ENCODE measurements around the gene CEP112.

DNA sequence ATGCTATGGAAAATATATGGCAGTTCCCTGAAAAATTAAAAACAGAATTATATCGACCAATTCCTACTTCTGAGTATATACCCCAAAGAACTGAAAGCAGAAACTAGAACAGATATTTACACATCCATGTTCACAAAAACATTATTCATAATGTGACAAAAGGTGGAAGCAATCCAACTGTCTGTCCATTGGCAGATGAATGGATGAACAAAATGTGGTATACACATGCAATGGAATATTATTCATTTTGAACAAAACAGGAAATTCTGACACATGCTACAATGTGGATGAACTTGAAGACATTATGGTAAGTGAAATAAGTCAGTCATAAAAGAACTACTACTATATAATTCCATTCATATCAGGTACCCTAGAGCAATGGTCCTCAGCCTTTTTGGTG is 367.0 kb downstream of the CEP112 start:
- TF ChIP-seq, protein P1, sequence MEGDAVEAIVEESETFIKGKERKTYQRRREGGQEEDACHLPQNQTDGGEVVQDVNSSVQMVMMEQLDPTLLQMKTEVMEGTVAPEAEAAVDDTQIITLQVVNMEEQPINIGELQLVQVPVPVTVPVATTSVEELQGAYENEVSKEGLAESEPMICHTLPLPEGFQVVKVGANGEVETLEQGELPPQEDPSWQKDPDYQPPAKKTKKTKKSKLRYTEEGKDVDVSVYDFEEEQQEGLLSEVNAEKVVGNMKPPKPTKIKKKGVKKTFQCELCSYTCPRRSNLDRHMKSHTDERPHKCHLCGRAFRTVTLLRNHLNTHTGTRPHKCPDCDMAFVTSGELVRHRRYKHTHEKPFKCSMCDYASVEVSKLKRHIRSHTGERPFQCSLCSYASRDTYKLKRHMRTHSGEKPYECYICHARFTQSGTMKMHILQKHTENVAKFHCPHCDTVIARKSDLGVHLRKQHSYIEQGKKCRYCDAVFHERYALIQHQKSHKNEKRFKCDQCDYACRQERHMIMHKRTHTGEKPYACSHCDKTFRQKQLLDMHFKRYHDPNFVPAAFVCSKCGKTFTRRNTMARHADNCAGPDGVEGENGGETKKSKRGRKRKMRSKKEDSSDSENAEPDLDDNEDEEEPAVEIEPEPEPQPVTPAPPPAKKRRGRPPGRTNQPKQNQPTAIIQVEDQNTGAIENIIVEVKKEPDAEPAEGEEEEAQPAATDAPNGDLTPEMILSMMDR (IDR thresholded peaks at IDR 0.05; ENCODE audit: low read depth, low read length, missing input control) = no peak
- no peak for TF ChIP-seq JUND (IDR thresholded peaks at IDR 0.05)
- TF ChIP-seq, protein P2, sequence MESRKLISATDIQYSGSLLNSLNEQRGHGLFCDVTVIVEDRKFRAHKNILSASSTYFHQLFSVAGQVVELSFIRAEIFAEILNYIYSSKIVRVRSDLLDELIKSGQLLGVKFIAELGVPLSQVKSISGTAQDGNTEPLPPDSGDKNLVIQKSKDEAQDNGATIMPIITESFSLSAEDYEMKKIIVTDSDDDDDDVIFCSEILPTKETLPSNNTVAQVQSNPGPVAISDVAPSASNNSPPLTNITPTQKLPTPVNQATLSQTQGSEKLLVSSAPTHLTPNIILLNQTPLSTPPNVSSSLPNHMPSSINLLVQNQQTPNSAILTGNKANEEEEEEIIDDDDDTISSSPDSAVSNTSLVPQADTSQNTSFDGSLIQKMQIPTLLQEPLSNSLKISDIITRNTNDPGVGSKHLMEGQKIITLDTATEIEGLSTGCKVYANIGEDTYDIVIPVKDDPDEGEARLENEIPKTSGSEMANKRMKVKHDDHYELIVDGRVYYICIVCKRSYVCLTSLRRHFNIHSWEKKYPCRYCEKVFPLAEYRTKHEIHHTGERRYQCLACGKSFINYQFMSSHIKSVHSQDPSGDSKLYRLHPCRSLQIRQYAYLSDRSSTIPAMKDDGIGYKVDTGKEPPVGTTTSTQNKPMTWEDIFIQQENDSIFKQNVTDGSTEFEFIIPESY (IDR thresholded peaks at IDR 0.05) = no peak
- TF ChIP-seq, protein P3, sequence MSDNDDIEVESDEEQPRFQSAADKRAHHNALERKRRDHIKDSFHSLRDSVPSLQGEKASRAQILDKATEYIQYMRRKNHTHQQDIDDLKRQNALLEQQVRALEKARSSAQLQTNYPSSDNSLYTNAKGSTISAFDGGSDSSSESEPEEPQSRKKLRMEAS (IDR thresholded peaks at IDR 0.05) = no peak
- no peak for TF ChIP-seq RAD21 (IDR thresholded peaks at IDR 0.05)
- TF ChIP-seq RXRA (IDR thresholded peaks at IDR 0.05) = no peak
- TF ChIP-seq, protein P4, sequence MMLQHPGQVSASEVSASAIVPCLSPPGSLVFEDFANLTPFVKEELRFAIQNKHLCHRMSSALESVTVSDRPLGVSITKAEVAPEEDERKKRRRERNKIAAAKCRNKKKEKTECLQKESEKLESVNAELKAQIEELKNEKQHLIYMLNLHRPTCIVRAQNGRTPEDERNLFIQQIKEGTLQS (IDR thresholded peaks at IDR 0.05) = no peak
- no peak for TF ChIP-seq SP1 (IDR thresholded peaks at IDR 0.05)

All from liver (tissue), 3 donors.